Measurements from ENCODE around the gene PXN. TPM values are rescaled to one million over a fixed set of nuclear protein-coding genes. Genes with fewer than 3 reads are reported as not detected.
"Not testable (repeated sequence)": the region's sequence is repeated elsewhere in the genome, so short reads cannot be mapped to it uniquely, and the experiment has no call there.

PXN gene
- polyA plus RNA-seq, 1 donor from 2014 or later = 5.9 TPM

DNA sequence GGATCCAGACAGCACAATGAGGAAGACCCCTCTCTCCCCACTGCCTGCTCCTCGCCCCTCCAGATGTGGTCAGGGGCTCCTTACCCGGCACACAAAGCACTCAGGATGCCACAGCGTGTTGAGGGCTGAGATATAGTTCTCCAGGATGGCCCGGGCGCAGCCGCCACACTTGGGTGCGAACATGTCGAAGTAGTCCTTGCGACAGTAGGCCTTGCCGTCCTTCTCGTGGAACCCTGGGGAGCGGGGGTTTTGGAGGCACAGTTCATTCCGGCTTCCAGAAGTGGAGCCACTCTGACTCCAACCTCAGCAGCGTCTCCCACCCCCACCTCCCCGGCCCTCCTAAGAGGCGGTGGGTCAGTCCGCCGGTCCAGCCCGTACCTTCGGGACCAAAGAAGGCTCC lies 51.8 kb downstream of the PXN start:
- Histone ChIP-seq H3K36me3 (ENCODE audit: insufficient read depth, low read length) (no peaks in the 10 kb centered on the region), H2AFZ (ENCODE audit: low read depth, low read length) (no peak overlapping the region), H3F3A (ENCODE audit: insufficient read depth, low read length, poor library complexity, severe bottlenecking) (no peaks in the 10 kb centered on the region), H3K9ac (ENCODE audit: low read length) (no peak overlapping the region), H3K4me2 (ENCODE audit: low read length) (no peak overlapping the region), H3K27ac (ENCODE audit: low read length) (no peak overlapping the region), H3K27me3 (ENCODE audit: insufficient read depth, low read depth, low read length) (no peaks in the 10 kb centered on the region), H4K20me1 (ENCODE audit: insufficient read depth) (no peaks in the 10 kb centered on the region), H3K9me2 (ENCODE audit: insufficient read depth, low read length) (no peaks in the 10 kb centered on the region), H3K79me2 (replicated peaks; ENCODE audit: insufficient read depth, low read length) (no peaks in the 10 kb centered on the region), H3K4me3 (ENCODE audit: low read length) (no peak overlapping the region), H3K9me3 (ENCODE audit: low read length) (no peaks in the 10 kb centered on the region)
- TF ChIP-seq TAF1 (IDR thresholded peaks at IDR 0.05; ENCODE audit: low read depth) (no peak), POLR2AphosphoS5 (IDR thresholded peaks at IDR 0.05) (no peak), MXI1 (conservative IDR thresholded peaks at IDR 0.05; ENCODE audit: poor library complexity, severe bottlenecking) (no peak), EZH2 (IDR thresholded peaks at IDR 0.05; ENCODE audit: borderline replicate concordance, insufficient read depth, low read length, poor library complexity, severe bottlenecking) (no peak), SMC3 (conservative IDR thresholded peaks at IDR 0.05; ENCODE audit: poor library complexity) (no peak)
- TF ChIP-seq, protein P1, sequence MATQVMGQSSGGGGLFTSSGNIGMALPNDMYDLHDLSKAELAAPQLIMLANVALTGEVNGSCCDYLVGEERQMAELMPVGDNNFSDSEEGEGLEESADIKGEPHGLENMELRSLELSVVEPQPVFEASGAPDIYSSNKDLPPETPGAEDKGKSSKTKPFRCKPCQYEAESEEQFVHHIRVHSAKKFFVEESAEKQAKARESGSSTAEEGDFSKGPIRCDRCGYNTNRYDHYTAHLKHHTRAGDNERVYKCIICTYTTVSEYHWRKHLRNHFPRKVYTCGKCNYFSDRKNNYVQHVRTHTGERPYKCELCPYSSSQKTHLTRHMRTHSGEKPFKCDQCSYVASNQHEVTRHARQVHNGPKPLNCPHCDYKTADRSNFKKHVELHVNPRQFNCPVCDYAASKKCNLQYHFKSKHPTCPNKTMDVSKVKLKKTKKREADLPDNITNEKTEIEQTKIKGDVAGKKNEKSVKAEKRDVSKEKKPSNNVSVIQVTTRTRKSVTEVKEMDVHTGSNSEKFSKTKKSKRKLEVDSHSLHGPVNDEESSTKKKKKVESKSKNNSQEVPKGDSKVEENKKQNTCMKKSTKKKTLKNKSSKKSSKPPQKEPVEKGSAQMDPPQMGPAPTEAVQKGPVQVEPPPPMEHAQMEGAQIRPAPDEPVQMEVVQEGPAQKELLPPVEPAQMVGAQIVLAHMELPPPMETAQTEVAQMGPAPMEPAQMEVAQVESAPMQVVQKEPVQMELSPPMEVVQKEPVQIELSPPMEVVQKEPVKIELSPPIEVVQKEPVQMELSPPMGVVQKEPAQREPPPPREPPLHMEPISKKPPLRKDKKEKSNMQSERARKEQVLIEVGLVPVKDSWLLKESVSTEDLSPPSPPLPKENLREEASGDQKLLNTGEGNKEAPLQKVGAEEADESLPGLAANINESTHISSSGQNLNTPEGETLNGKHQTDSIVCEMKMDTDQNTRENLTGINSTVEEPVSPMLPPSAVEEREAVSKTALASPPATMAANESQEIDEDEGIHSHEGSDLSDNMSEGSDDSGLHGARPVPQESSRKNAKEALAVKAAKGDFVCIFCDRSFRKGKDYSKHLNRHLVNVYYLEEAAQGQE (IDR thresholded peaks at IDR 0.05; ENCODE audit: borderline replicate concordance) = no peak

- H3K4me2 ChIP-seq (ENCODE audit: low read length); H3K9me3 ChIP-seq (ENCODE audit: low read length); H3K27me3 ChIP-seq (ENCODE audit: insufficient read depth, low read depth, low read length); H3K79me2 ChIP-seq (replicated peaks; ENCODE audit: insufficient read depth, low read length); H3K4me3 ChIP-seq (ENCODE audit: low read length); H3K9ac ChIP-seq (ENCODE audit: low read length); H3F3A ChIP-seq (ENCODE audit: insufficient read depth, low read length, poor library complexity, severe bottlenecking); H3K9me2 ChIP-seq (ENCODE audit: insufficient read depth, low read length); H3K36me3 ChIP-seq (ENCODE audit: insufficient read depth, low read length); H3K27ac ChIP-seq (ENCODE audit: low read length); H2AFZ ChIP-seq (ENCODE audit: low read depth, low read length); H4K20me1 ChIP-seq (ENCODE audit: insufficient read depth): not testable (repeated sequence)
Measured at GRCh38 chr12:120213182-120213581, 52.3 kb downstream of the PXN start.

GRCh38 chr12:120212301-120212700 lies 53.2 kb downstream of the PXN start:
- Histone ChIP-seq H3K27ac (ENCODE audit: low read length) (no peak overlapping the region), H3K36me3 (ENCODE audit: insufficient read depth, low read length) (no peaks in the 10 kb centered on the region)

More at GRCh38 chr12:120212301-120212700, 53.2 kb downstream of the PXN start:
- no peak overlapping the region for H3K4me2 ChIP-seq (ENCODE audit: low read length)
- no peaks in the 10 kb centered on the region for H3K9me3 ChIP-seq (ENCODE audit: low read length)
- no peak overlapping the region for H3K4me3 ChIP-seq (ENCODE audit: low read length)
- no peaks in the 10 kb centered on the region for H3F3A ChIP-seq (ENCODE audit: insufficient read depth, low read length, poor library complexity, severe bottlenecking)
- H3K9me2 ChIP-seq (ENCODE audit: insufficient read depth, low read length) = no peaks in the 10 kb centered on the region
- H3K9ac ChIP-seq (ENCODE audit: low read length) = no peak overlapping the region
- H4K20me1 ChIP-seq (ENCODE audit: insufficient read depth) = no peaks in the 10 kb centered on the region
- H3K27me3 ChIP-seq (ENCODE audit: insufficient read depth, low read depth, low read length) = no peaks in the 10 kb centered on the region
- H3K79me2 ChIP-seq (replicated peaks; ENCODE audit: insufficient read depth, low read length) = no peaks in the 10 kb centered on the region
- TF ChIP-seq SMC3 (conservative IDR thresholded peaks at IDR 0.05; ENCODE audit: poor library complexity) (no peak), TAF1 (IDR thresholded peaks at IDR 0.05; ENCODE audit: low read depth) (no peak), MXI1 (conservative IDR thresholded peaks at IDR 0.05; ENCODE audit: poor library complexity, severe bottlenecking) (no peak), EP300 (conservative IDR thresholded peaks at IDR 0.05; ENCODE audit: poor library complexity, severe bottlenecking) (no peak), EZH2 (IDR thresholded peaks at IDR 0.05; ENCODE audit: borderline replicate concordance, insufficient read depth, low read length, poor library complexity, severe bottlenecking) (no peak), POLR2AphosphoS5 (IDR thresholded peaks at IDR 0.05) (no peak), RAD21 (conservative IDR thresholded peaks at IDR 0.05) (no peak)
- TF ChIP-seq, protein P2, sequence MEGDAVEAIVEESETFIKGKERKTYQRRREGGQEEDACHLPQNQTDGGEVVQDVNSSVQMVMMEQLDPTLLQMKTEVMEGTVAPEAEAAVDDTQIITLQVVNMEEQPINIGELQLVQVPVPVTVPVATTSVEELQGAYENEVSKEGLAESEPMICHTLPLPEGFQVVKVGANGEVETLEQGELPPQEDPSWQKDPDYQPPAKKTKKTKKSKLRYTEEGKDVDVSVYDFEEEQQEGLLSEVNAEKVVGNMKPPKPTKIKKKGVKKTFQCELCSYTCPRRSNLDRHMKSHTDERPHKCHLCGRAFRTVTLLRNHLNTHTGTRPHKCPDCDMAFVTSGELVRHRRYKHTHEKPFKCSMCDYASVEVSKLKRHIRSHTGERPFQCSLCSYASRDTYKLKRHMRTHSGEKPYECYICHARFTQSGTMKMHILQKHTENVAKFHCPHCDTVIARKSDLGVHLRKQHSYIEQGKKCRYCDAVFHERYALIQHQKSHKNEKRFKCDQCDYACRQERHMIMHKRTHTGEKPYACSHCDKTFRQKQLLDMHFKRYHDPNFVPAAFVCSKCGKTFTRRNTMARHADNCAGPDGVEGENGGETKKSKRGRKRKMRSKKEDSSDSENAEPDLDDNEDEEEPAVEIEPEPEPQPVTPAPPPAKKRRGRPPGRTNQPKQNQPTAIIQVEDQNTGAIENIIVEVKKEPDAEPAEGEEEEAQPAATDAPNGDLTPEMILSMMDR (IDR thresholded peaks at IDR 0.05; ENCODE audit: poor library complexity, severe bottlenecking) = no peak
- TF ChIP-seq, protein P1 (IDR thresholded peaks at IDR 0.05; ENCODE audit: borderline replicate concordance) = no peak
- H2AFZ ChIP-seq (ENCODE audit: low read depth, low read length) = no peak overlapping the region
